Pulmonary artery endothelial cell (primary cell): ENCODE results near the gene ARAP2. TPM values are rescaled to one million over a fixed set of nuclear protein-coding genes. Genes with fewer than 3 reads are reported as not detected.
"Not testable (repeated sequence)": the region's sequence is repeated elsewhere in the genome, so short reads cannot be mapped to it uniquely, and the experiment has no call there.

Experiments
- DNase-seq: peaks from one replicate; pipeline ENCODE4 v3.0.0-alpha.2; 2011; ENCODE audit warnings: low read depth, low spot score
- total RNA-seq: library from RNA; depleted of rRNA; stranded (reverse); fragments of >200 nt; gene quantifications from 2 replicates; pipeline ENCODE4 v1.2.3, GENCODE V29; 2014

The ARAP2 gene
- total RNA-seq, 1 donor from 2014 or later: 0.33 TPM

DNA sequence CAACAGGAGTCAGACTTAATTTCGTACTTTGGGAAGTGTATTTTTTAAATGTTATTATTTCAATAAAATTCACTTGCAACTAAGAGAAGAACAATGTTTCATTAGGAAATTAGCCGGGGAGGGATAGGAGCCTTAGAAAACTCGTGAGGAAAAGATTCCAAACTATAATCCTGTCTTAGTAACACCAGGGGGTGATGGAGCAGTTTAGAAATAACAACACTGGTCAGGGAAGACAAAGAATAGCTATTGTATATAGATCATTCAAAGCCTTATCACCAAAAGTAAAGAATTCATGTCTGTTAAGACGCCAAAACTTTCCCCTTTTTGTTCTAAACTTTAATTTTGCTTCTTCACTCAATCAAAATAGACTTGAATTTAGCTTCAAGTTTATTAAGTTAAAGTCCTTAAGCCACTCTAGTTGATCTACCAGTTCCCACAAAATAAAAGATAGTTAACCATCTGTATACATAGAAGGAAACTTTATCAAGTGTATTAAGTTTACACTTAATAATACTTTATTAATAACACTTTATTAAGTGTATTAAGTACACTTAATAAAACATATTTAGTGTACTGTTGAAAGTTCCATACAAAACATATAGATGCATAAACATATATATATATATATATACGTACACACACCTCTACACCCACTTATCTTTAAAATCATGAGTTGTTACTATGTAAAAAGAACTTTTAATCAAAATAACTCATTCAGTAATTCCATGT, 60.5 kb downstream of the ARAP2 start:
- no peak for DNase-seq

DNA sequence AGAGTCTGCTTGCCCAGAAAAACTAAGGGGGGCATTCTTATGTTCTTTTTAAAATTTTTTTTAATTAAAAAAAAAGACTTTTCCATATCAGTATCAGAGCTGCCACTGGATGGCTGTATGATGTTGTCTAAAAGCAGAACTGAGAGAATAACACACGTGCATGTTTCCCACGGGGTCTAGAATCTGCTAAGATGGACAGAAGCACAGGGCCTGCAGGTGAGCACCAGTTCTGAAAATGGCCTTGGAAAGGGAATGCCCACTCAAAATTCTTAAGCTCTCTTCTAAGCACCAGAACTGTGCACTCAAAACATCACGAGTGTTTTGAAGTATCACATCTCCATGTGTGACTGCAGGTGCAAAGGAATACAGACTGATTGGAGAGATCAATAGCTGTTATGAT, 61.1 kb downstream of the ARAP2 start:
- no peak for DNase-seq

DNA sequence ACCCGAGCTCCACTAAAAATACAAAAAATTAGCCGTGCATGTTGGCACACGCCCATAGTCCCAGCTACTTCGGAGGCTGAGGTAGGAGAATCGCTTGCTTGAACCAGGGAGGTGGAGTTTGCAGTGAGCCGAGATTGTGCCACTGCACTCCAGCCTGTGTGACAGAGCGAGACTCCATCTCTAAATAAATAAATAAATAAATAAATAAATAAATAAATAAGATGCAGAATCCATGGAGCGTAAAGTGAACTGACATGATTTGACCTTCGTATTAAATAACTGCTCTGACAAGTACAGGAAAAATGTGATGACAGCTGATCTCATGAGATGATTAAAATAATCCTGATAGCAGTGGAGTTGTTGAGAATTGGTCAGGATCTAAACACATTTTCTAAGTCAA, 62.0 kb downstream of the ARAP2 start:
- DNase-seq: not testable (repeated sequence)

DNA sequence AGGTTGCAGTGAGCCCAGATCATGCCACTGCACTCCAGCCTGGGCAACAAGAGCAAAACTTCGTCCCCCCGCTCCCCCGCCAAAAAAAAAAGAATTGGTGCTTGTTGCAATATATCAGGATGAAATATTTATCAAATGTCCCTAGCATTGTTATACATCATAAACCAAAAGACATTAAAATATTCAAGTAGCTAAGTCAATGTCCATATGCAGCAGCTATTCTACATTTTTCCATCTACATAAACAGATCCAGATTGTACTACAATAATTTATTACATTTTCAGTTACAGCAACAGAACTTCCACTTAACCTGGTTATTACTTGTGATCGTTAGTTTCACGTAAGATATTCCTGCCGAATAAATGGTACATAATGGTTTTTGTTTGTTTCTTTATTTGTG, 64.1 kb downstream of the ARAP2 start:
- DNase-seq: no peak

DNA sequence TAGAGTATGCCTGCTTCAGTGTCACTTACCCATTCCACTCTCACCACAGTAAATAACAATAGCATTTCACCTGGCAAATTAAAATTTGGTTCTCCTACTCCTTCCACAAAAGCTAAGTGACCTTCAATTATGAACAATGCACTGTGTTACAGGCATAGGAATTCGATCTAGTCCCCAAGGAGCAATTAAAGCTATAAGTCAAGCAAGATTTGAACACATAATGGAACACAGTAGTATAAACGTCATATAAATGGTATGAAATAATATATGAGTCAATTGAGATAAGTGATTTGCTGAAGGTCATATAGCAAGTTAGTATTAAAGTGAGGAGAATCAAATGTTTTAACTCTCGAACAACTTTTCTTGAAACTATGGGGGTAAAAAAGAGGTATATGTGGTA, 65.8 kb downstream of the ARAP2 start:
- no peak for DNase-seq

DNA sequence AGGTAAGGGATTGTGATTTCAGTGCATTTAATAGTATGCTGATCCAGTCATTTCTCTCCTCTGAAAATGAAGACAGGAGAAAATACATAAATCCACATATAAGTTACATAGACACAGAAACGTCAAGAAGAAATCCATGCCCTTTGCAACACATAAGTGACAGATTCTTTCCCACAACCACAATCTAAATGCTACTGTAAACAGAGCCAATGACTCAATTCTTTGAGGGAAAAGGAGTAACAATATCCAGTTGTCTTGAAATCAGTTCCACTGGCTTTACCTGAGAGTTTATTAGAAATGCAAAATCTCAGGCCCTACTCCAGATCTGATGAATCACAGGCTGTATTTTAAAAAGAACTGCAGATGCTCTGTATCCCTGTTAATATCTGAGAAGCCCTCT, 66.4 kb downstream of the ARAP2 start:
- DNase-seq: no peak

DNA sequence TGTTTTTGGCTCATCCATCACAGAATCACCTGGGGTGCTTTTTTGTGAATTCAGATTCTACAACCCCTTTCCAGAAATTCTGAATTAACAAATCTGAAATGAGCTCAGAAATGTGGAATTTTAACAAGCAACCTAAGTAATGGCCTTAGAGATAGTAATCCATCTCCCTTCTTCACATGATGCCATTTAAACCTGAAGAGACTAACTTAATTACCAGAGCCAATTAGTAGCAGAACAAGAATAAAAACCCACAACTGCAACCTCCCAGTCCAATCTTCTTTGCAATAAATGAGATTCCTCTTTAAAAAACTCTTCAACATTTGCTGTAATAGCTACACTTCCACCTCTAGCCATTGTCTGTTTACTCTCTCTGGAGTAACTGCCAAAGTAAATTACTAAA, 69.7 kb downstream of the ARAP2 start:
- DNase-seq: no peak

DNA sequence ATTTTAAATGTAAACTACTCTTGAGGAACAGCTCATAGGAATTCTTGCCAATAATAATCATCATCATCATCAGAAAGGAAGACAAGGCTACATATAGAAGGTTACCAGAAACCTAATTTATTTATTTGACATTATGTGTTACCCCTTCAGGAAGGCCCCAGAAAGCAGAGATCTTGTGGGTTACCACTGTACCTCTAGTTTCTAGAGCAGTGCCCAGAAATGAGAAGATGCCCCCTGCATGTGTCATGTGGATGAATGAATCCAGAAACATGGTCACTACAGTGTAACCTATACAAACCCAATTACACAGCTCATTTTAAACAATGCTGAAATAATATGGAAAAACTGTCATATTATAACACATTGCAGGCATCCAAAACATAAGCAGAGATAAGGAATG, 70.4 kb downstream of the ARAP2 start:
- no peak for DNase-seq

DNA sequence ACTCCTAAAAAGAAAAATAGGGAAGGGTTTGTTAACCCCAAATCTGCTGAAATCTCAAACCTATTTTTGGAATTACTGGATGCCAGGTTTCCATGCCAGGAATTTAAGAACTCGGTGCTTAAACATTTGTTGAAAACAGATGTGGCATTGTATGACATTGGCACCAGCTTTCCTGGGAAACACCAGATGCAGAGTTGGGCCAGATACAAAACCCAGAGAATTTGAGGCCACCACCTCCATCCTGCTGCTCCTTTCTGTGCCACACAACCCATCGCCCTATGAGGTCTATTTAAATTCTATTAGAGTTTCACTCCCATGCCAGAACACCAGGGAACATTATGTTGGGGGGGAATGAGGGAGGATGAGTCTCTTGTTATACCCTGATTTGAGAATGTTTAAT, 71.7 kb downstream of the ARAP2 start:
- no peak for DNase-seq

DNA sequence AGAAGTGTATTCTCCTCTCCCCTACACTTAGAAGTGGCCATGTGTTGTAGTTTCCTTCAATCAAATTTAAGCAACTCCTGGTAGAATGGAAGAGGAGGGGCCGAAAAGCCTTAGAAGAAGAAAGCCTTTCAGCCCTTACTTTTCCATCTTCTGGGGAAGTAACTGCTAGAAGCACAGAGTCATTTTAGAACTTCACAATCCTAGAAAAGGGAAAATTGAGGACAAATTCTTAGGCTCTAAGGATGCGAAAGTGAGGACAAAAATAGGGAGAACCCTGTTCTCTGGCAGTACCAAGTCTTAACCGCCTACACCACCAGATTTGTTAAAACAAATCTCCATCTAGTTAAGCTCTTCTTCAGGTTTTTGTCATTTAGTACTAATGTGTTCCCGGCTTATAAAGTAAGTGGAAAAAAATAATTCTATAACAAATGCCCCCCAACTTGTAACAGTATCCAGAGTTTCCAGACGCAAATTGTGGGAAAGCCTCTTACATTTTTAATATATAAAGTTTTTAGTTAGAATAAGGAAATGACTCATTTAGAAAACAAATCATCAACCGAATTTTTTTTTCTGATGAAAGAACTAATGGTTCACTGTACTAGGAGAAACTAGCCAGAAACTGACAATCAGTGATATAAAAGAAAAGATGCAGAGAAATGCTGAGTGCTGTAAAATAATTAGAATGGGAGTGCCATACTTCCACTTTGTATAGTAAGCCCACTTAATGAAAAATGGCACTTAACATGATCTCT, 76.0 kb downstream of the ARAP2 start:
- no peak for DNase-seq

DNA sequence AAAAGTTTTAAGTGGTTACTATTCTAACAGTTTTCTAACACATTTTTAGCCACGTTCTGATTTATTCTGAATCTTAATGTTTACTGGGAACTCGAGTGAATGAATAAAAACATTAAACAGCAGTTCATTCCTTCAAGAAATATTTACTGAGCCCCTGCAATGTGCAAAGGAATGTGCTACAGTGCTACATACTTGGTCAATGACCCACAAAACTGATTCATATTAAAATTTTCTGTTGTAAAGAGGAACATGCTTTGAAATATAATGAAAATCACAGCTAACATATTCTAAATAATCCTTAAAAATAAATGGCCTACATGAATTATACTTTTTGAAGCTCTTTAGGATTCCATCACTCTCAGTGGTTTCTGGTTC, 78.7 kb downstream of the ARAP2 start:
- DNase-seq: no peak

DNA sequence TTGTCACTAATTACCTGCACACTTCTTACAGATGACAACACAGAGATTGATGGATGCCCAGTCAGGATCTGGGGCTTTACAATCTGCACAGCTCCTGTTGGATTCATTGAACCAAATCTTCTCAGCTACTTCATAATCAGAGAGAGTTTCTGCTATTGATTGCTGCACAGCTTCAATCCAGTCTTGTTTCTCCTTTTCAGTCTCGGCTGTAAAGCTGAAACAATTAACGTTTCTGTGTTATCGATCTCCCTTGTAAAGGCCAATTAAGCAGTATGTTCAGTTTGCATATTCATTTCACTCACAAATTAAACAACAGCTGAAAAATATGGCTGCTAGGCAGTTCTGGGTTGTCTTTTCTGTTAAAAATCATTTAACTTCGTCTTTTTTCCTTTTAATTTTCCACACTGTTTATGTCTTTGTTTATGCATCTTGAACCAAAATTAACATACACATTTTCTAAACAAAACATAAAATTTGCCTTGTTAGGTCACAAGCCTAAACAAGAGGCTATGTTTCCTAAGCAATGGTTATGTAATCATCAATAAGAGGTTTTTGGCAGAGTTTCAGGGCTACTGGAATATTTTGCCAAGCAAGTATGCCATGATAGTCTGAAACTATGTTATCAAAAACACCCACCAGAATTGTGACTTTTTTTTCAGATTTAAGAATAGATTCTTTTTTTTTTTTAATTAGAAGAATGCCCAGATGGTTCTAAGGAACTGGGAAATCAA, 79.2 kb downstream of the ARAP2 start:
- no peak for DNase-seq

DNA sequence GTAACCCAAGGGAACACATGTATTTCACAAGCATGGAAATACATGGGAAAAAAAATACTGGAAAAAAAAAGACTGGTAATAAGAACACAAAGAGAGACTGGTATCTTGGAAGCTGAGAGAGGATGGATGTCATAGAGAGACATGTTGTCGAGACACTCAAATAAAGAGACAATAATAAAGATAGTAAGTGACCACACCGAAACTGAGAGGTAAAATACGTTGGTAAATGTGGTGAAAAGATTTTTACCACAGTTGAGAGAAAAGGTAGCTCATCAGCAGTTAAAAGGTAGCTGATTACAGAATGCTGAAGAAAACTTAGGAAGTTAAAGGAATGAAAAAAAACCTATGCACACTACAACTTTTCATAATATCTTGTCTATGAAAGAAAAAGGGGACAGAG, 81.1 kb downstream of the ARAP2 start:
- no peak for DNase-seq

DNA sequence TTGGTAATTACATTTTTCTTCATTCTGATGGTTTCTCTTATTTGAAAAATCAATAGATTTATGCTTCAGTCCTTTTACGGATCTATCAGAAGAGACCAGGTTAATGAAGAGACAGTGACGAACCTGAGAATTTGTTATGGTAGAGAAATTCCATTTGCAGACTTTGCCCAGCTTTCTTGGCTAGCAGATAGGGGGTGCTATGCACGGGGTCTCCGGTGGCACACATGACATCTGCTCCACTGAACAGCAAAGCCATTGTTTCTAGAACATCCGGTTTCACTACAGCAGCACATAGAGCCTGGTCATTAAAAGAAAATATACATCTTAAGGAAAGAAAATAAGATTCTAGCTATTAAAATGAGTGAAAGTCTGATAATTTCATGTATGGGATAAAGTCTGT, 85.1 kb downstream of the ARAP2 start:
- no peak for DNase-seq

DNA sequence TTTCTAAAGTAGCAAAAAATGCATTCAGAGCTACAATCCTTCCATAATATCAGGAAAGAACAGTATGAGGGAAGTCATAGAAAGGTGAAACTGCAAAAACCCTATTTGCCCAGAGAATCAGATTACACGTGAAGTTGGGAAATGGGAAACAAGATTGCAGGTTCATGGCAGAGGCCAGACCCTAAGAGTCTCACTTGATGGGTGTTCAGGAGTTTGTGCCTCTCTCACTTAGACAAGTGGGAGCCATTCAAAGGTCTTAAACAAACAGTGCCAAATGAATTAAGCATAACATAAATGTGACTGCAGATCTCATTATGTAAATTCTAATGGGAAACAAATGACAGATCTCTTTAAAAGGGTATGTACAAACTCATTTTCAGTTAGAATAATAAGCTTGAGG, 91.6 kb downstream of the ARAP2 start:
- DNase-seq: no peak

DNA sequence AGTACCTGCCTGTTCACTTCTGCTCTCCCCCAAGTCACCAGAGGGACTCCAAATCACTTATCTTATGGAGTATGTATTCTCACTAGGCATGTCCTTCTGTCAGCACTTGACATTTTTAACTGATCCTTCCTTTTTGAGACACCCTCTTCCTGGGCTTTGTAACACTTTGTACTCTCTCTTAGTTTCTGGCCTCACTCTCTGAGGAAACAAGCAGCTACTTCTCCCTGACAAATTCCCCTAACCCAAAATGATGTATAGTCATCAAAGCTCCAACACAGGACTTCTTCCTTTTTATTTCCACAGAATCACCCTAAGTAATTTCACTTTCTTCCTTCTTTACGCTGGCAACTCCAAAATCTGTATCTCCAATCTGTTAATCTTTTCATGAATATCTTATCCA, 101.8 kb downstream of the ARAP2 start:
- DNase-seq: no peak

DNA sequence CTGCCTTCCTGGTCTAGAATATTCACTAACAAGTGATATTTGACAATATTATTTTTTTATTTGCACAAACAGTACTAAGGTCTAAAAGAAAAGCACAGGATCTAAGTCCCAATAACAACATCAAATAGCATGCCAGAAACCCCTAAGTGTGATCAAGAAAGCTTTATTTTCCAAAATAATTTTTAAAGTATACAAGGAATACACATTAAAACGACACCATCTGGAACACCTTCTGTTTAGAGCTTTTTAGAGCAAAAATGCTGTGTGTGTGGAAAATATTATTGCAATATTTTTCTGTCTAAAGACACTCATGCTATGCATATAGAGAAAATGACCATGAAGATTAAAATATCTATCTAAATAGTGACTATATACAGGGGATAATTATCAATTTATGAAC, 103.1 kb downstream of the ARAP2 start:
- no peak for DNase-seq

DNA sequence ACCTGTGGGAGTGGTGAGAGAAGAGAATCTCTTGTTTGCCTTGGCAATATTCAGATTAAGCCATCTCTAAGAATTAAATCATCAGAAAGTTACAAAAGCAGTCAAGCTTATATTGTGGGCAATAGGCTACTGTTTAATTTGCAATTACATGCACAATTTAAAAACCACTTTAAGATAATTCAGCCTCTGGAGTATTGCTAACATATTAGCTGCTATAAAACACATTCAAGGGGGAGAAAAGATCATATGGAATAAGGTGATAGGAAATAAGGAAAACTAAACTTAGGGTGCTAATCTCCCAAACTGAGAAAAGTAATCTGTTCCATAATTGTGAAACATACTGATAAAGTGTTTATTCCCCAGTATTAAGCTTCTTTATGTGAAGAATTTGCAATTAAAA, 103.9 kb downstream of the ARAP2 start:
- DNase-seq: no peak

DNA sequence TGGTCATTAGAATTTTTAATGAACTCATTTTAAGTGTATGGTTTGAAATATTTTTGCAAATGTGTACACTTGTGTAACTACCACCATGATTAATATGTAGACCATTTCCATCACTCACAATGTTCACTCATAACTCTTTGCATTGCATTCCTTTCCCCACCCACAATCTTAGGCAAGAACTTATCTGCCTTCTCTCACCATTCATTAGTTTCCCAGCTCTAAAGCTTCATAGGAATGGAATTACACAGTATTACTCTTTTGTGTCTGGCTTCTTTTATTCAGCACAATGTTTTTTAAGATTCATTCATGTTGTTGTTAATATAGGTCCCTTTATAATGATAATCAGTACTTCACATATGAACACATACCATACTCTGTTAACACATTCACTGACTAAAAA, 106.1 kb downstream of the ARAP2 start:
- no peak for DNase-seq

DNA sequence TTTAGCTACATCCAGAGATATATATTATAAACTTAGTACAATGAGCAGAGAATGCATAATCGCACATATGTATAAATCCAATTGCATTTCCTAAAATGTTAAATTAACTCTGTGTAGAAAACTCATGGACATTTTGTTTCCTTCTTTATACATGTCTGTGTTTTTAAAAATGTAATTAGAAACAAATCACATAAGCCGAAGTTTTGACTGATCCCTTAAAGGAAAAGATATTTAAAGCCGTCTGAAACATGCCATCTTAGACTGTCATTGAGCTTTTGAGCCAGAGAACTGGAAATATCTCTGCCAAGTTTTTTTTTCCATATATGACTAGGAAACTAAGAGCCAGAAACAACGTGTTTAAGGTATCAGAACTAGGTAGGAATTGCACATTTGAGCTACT, 107.0 kb downstream of the ARAP2 start:
- no peak for DNase-seq

DNA sequence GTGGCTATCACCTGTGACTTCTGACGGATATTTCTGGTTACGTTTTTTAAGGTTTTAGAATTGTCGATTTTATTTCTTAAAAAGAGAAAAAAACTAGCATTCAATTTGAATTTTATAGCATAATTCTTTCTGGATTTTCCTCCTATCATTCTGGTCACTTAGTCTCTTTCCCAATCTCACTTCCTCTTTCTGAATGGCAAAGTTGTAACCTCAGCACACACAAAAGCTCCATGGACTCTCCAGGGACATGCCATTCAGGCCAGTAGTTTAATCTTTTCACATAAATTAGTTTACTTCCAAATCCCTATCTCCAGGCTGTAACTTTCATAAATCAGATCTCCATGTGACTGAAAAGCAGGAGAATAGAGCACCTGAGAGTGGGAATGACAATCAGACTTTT, 110.7 kb downstream of the ARAP2 start:
- DNase-seq: no peak

DNA sequence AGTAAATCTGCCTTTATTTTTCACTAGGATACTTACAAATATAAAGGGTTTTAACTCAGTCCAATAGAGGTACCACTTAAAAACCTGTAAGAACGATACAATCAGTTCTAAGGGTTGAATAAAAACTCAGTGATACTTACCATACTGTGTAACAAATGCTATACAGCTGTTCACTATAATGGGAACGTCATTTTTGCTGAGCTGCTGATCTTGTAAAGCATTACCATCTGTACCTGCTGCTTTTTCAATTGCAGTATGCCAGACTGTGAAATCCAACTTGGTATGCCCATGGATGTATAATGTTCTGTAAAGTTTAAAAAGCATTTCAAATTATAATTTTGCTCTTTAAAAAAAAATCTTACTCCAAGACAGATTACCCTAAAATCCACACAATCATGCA, 111.2 kb downstream of the ARAP2 start:
- no peak for DNase-seq

DNA sequence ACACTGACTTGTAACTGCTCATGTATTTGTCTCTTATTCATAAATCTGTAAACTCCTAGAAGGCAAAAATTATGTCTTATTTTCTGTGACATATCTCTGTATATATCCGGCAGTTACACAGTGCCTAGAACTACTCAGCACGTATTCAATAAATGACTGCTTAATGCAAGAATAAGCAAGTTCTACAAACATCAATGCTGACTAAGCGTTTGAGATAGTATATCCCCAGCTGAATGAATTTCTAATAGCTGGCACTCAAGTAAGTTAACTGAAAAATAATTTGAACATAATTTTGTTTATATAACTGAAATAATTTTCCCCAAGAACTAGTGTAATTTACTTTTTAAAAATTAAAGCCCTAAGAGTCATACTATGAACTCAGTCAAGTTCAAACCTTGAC, 113.7 kb downstream of the ARAP2 start:
- no peak for DNase-seq
